Activated T-cell treated with anti-CD3 and anti-CD28 coated beads, Interleukin-2, amount 50 U/mL, for 1 hour (primary cell): Measurements from ENCODE around the gene SDK1.

Experiments
- DNase-seq: peaks from one replicate; pipeline ENCODE4 v3.0.0-alpha.2; 2020

The SDK1 gene

DNA sequence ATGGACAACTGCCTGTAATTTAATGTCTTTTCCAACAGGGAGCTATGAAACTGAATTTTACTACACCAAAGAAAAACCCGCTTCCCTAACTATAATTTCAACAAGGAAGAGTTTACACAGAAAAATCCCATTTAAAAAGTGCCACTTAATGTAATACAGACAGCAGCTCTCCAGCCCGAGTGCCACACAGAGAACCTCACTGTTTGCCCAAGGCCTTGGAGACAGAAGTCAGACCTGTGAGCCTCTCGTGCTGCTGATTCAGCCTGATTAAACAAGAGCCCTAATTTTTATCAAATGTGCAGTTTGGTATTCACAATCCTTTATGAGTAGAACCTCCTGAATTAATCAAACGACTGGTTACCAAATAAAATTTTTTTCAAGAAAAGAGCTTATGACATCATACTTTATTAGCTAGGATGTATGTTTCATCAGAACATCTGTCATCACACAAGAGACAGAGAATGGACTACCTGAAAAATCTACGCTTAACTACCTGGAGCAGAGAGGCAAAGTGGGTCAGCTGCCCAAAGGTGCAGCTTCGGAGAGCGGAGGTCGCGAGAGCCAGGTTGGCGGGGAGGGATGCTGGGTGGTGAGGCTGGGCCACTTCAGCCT, 543.6 kb downstream of the SDK1 start:
- DNase-seq: no peak

GRCh38 chr7:3846738-3847137, 545.7 kb downstream of the SDK1 start:
- no peak for DNase-seq

- no peak for DNase-seq
Measured at GRCh38 chr7:3847336-3847735, 546.3 kb downstream of the SDK1 start.

DNA sequence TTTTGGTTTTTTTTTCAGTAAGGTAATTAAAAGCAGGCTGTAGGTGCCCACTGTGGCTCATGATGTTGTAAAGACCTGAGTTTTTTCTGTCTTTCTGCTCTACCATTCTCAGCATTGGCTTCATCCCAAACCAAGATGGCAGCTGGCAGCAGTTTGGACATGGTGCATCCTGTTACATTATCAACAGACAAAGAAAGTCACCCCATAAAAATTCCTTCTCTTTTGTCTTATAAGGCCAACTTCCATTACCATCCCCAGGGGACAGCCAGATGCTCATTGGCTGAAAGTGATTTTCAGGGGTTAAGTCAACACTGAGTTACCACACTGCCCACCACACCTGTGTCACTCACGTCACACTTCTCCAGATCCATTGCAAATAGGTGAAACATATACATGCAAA, 558.4 kb downstream of the SDK1 start:
- no peak for DNase-seq

DNA sequence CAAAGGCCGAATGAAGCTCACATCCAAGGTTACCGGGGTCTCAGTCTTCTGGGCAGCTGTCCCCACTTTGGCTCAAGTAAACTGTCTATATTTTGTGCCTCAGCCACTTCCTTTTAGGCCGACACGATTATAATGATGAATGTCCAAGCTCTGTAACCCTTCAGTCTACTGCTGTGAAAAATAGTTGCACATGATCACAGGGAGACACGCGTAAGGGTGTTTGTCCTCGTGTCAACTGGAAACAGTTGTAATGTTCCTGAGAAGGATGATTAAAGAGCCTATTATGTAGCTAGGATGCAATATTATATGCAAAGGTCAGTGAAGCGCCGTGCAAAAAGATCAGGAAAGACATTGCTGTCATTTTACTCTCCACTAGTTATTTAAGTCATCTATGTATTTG, 559.9 kb downstream of the SDK1 start:
- DNase-seq: no peak

DNA sequence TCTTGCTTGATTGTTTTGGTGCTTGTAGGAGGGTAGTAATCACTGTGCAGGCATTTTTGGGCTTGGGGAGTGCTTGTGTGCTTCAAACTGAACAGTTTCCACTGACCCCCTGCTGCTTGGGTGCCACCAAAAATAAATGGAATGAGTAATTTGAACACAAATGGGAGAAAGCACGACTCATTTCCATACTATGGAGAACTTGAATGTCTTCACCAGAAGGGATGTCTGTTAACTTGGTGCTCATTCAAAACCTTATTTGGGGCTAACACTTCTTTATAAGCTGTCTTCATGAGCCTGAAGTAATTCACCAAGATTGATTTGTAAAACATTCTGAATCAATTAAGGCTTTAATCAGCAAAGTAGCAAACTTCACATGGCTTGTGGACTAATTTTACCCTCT, 560.3 kb downstream of the SDK1 start:
- no peak for DNase-seq

DNA sequence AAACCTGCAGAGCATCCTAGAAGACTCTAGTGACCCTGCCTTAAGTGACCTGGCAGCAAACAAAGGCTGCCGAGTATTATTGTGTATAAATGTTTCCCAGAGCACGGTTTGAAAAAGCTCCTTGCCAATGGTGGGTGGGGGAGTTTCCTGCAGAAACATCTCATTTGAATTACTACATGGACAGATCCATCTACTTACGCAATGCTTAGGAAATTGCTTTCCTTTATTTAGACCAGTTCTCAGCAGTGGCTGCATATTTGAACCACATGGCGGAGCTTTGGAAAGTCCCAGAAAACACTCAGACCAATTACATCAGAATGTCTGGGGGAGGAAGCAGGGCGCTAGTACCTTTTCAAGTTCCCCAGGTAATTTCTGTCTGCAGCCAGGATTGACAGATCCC, 560.9 kb downstream of the SDK1 start:
- no peak for DNase-seq

GRCh38 chr7:3862774-3863173, 561.7 kb downstream of the SDK1 start:
- DNase-seq: no peak

- DNase-seq: no peak
Measured at GRCh38 chr7:3866277-3866676, 565.2 kb downstream of the SDK1 start.

DNA sequence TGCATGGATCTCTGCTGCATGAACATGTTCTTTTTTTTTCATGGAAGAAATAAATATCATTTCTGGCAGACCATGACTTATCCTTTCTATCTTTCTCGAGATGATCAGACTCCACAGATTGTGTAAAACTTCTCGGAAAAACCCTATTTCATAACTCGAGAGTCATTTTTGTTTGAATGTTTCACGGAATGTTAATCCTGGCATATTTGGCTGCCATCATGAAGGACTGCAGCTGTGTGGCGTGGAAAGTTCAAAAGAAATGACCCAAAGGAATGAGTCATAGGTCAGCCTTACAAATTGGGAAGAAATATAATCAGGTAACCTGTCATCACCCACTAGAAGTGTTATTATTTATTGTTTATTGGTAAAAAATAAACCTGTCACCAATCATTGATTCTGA, 566.8 kb downstream of the SDK1 start:
- DNase-seq: no peak

DNA sequence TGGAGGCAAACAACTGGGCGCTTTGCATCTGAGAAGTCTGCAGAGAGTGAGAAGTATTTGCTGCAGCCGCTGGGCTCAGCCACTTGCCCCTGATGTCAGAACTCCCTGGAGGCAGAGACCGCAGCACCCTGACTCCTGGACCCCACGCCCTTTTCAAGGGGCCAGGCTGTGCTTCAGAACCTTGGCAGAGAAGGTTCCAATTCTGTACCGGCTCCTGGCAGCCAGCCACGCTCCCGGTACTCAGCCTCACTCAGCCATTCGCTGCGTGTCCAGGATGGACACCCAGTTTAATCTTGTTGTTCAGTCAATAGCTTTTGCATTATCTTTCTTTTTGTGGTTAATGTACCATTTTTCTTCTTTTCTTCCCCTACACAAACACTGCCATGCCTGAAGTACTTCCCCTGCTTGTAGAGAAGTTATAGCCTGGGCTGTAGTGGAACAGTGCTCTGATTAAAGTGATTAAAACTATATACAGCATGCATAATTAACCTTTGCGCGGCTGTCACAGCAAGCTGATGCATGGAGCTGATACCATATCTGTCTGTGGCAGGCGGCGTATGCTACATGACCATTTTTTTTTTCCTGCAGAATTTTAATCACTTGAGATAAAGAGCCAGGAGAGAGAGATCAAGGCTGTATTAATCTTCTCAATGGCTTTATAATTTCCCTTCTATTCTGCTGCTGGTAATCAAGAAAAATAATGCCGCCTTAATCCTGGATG, 578.5 kb downstream of the SDK1 start:
- DNase-seq: no peak

DNA sequence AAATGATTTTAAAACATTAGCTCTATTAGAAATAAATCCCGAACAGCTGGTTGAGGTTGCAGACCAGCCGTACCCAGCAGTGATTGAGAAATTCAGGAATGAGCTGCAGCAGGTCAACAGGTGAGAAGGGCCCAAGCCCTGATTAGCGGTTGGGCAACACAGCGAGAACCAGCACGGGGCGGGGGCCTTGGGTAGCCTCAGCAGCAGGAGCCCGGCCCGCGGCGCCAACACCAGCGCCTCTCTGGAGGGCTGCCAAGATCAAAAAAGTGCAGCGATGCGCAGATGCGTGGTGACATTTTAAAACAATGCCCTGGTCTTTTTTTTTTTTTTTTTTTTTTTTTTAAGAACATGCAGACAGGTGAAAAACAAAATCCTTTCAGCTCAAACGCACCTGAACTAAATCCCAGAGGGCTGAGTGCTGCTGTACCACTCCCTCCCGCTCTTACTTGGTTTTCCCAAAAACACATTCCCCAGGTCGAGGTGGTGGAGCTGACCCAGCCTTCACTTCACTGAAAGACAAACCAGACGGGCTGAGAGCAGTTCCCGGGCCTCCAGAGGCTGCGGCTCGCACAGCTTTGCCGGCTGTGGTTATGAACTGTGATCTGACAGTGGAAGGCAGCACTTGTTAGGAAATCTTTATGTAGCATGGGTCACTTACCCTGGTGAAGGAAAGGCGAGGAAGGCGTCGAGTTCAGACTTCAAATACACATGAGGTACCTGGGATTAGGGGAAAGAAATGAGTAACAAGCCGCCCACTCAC, 579.4 kb downstream of the SDK1 start:
- DNase-seq: no peak

DNA sequence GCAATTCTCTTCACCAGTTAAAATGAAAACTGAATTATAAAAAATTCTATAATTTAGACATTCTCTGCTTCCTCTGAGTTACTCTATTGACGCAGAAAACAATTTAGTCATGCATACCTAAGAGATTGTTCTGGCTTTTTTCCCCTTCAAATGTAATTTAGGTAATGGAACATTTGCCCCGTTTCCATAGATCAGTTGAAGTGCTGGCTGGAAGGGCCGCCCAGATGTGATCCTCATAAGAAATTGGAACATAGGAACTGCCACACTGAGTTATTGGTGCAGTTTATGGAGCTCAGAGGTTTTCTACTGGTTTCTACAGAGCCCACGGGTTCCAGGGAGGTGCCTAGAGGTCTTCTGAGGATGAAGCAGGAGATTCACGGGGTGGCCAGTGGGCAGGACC, 581.7 kb downstream of the SDK1 start:
- no peak for DNase-seq

GRCh38 chr7:3884543-3884942, 583.5 kb downstream of the SDK1 start:
- DNase-seq: no peak

DNA sequence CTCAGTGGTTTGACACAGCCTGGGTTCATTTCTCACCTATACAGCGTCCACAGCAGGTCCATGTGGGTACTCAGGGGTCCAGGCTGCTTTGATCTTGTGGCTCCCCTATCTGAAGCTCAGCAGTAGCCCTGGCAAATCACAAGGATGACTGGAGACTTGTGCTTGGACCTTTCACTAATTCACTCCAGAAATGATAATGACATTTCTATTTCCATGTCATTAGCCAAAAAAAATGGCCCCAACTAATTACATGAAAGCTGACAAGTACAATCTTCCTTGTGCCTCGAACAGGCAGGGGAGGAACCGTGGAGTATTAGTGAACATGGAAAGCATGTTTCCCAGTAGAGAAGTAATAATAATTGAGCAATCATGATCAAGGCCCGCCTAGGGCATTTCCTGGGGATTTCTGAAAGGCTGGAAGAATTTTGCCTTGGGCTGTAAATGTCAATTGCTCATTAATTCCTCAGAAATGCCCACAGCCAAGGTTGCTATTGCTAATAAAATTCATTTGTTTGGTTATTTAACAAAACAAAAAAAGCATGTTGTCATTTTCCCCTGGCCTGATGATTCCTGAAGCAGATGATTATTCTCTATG, 586.1 kb downstream of the SDK1 start:
- DNase-seq: no peak

DNA sequence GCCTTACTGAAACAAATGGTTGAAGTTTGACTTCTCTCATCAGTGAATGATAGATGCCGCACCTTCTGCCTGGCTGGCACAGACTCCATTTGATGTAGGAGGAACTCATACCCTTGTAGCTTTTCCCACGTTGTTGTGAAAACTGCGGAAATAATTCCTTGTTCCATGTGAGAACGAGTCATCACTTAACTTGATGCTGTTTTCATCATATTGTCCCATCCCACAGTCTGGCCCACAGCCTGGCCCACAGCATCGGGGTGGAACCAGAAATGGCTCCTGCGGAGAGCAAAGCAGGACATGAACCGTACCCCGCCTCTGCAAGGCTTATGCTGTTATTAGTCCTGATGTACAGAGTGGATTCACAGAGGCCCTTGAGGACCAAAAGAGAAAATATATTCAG, 587.0 kb downstream of the SDK1 start:
- no peak for DNase-seq

DNA sequence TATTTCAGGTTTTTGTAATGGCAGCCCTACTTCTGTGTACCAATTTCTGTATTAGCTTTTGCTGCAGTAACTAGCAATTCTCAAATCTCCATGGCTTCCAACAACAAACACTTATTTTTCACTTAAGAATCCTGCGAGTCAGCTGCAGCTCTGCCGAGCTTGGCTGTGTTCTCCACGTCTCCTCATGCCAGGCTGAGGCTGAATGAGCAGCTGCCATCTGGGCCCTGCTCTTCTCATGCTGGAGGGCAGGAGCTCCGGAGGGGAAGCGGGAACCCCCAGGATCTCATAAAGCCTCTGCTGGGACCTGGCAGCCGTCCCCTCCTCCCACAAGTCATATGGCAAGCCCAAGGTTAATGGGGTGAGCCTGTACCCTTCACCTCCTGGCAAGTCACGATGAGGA, 591.1 kb downstream of the SDK1 start:
- DNase-seq: no peak

GRCh38 chr7:3892686-3893085, 591.6 kb downstream of the SDK1 start:
- no peak for DNase-seq

DNA sequence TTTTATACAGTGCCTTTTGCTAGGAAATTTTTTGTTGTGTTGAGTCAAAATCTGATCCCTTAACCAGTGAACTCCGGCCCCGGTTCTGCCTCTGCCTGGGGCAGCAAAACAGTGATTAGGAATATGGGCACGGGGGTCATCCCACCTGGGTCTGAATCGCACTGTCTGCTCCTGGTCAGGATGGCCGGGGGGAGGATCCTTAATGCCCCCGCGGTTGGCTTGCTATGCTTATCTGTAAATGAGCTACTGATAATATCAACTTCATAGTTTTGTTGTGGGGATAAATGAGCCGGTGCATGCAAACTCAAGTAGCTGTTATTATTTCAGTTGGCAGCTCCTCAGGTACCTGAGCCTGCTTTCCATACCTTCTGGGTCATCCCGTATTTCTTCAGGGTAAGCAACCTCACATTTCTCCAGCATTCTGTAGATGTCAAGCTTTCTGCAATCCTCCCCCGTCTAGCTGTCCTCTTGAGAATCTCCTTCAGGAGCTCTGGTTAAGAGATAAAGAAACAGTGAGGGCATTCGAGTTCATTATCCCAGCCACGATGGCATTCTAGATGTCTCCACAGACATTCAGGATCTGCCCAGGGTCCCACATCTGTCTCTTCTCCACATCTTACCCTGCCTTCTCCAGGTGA, 592.2 kb downstream of the SDK1 start:
- no peak for DNase-seq

GRCh38 chr7:3893789-3894153, 592.7 kb downstream of the SDK1 start:
- no peak for DNase-seq

DNA sequence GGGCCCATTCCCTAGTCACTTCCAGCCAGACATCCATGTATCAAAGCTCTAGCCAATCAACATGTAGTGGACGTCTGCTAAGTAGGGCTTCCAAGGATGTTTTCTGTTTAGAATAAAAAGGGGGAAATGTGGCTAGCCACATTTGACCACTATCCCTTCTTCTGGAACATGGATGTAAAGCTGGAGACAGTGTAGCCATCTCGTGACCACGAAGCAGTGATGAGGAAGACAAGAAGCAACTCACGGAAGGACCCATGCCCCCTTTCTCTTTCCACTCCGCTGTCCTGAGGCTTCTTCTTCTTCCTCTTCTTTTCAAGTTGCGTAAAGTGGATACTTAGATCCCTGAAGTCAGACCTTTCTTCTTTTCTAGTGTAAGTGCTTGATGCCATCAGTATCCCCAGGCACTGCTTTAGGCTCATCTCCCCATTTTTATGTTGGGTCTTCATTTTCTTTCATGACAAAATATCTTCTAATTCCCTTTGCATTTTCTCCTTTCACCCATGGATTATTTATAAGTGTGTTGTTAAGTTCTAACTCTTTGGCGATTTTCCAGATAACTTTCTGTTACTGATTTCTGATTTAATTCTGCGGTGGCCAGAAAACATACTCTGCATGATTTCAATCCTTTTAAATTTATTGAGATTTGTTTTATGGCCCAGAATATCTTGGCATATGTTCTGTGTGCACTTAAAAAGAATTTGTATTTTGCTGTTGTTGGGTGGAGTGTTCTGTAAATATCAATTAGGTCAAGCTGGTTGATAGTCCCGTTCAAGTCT, 594.5 kb downstream of the SDK1 start:
- no peak for DNase-seq

GRCh38 chr7:3896169-3896765, 595.2 kb downstream of the SDK1 start:
- no peak for DNase-seq
